ENCODE data around the gene CHAC2.

- TF ChIP-seq CTCF (IDR thresholded peaks at IDR 0.05): no peak
- no peak for TF ChIP-seq EZH2 (IDR thresholded peaks at IDR 0.05)
These were observed 45.5 kb downstream of the CHAC2 start for GRCh38 chr2:53813151-53813550.

All from neural progenitor cell (in vitro differentiated cells).